ENCODE measurements around the gene RPL37. TPM values are rescaled to one million over a fixed set of nuclear protein-coding genes. Genes with fewer than 3 reads are reported as not detected.
A peak's percentile ranks its signal among the peaks of the same experiment; 100 is the strongest.

Gene RPL37
- total RNA-seq, 4 donors from 2014 or later, result 42.4 to 155 (median 92.9) TPM

DNA sequence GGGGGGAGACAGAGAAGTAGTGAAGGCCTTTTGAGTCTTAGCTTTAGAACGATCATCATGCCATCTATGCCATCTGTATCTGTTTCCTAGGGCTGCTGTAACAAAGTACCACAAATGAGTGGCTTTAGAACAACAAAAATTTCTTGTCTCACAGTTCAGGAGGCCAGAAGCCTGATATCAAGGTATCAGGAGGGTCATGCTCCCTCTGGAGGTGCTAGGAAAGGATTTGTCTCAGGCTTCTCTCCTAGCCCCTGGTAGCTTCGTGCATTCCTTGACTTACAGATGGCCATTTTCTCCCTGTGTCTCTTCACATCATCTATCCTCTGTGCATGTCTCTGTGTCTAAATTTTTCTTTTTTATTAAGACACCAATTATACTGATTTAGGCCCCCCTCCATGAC lies 11.3 kb upstream of the RPL37 start:
- Histone ChIP-seq H3K27ac (no peak overlapping the region), H3K9me3 (no peaks in the 10 kb centered on the region), H3K27me3 (no peaks in the 10 kb centered on the region), H3K4me3 (no peak overlapping the region), H3K4me1 (no peaks in the 10 kb centered on the region), H3K36me3 (no peaks in the 10 kb centered on the region)
- in situ Hi-C loops (cut with MboI; ENCODE audit: low sequenced_read_pairs in 4 of 4), result no loop called here
- no peak for DNase-seq
- intact Hi-C loops (cut with DNase I; ENCODE audit: low total_unique reads), result no loop called here
- TF ChIP-seq, protein P1, sequence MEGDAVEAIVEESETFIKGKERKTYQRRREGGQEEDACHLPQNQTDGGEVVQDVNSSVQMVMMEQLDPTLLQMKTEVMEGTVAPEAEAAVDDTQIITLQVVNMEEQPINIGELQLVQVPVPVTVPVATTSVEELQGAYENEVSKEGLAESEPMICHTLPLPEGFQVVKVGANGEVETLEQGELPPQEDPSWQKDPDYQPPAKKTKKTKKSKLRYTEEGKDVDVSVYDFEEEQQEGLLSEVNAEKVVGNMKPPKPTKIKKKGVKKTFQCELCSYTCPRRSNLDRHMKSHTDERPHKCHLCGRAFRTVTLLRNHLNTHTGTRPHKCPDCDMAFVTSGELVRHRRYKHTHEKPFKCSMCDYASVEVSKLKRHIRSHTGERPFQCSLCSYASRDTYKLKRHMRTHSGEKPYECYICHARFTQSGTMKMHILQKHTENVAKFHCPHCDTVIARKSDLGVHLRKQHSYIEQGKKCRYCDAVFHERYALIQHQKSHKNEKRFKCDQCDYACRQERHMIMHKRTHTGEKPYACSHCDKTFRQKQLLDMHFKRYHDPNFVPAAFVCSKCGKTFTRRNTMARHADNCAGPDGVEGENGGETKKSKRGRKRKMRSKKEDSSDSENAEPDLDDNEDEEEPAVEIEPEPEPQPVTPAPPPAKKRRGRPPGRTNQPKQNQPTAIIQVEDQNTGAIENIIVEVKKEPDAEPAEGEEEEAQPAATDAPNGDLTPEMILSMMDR (IDR thresholded peaks at IDR 0.05 in 4 of 5, conservative IDR thresholded peaks at IDR 0.05 in 1 of 5), result no peak
- TF ChIP-seq POLR2A (IDR thresholded peaks at IDR 0.05), result no peak
- ATAC-seq, result no peak

DNA sequence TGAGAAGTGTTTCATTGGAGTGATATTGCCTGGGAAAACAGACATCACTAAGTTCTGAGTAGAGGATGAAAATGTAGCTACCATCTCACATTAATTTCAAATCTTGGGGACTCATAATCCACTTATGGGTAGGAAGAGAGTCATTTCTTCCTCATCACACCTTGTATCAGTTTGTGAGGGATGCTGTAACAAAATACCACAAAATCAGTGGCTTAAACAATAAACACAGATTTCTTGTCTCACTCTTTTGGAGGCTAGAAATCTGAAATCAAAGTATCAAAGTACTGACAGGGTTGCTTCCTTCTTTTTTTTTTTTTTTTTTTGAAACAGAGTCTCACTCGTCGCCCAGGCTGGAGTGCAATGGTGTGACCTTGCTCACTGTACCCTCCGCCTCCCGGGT lies 9.5 kb upstream of the RPL37 start:
- no peak overlapping the region for H3K4me3 ChIP-seq
- no peak for ATAC-seq
- intact Hi-C loops (cut with DNase I; ENCODE audit: low total_unique reads) (no loop called here), in situ Hi-C loops (cut with MboI; ENCODE audit: low sequenced_read_pairs in 4 of 4) (no loop called here)
- no peak for DNase-seq
- H3K27ac ChIP-seq, result no peak overlapping the region
- H3K4me1 ChIP-seq, result no peaks in the 10 kb centered on the region
- TF ChIP-seq POLR2A (IDR thresholded peaks at IDR 0.05), result no peak
- TF ChIP-seq, protein P1 (IDR thresholded peaks at IDR 0.05 in 4 of 5, conservative IDR thresholded peaks at IDR 0.05 in 1 of 5), result no peak
- H3K9me3 ChIP-seq, result no peaks in the 10 kb centered on the region
- H3K36me3 ChIP-seq, result no peaks in the 10 kb centered on the region
- no peaks in the 10 kb centered on the region for H3K27me3 ChIP-seq

DNA sequence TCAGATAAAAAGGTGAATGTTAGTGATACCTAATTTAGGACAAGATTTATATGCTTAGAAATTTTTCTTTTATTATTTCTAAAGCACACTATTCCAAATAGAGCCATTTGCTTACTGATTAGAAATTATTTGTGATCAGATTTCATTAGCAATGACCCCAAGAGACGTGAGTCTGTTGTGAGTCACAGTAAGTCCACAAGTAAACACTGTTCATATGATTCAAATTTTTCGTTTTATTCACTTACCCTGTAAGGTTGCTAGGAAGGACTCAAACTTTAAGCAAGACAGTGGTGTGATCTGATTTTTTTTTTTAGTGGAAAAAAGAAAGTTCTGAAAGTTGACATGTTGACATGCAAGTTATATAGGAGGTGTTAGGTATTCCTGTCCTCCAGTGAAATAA lies 7.3 kb upstream of the RPL37 start:
- peak overlapping the region in 3 of 4 donors; percentile 42 to 45 (median 43) for H3K4me3 ChIP-seq
- no peaks in the 10 kb centered on the region for H3K9me3 ChIP-seq
- peak overlapping the region; percentile 38 to 77 (median 66) for H3K27ac ChIP-seq
- no peaks in the 10 kb centered on the region for H3K4me1 ChIP-seq
- intact Hi-C loops (cut with DNase I; ENCODE audit: low total_unique reads) (no loop called here), in situ Hi-C loops (cut with MboI; ENCODE audit: low sequenced_read_pairs in 4 of 4) (no loop called here)
- no peaks in the 10 kb centered on the region for H3K27me3 ChIP-seq
- TF ChIP-seq, protein P1 (IDR thresholded peaks at IDR 0.05 in 4 of 5, conservative IDR thresholded peaks at IDR 0.05 in 1 of 5), result no peak
- TF ChIP-seq POLR2A (IDR thresholded peaks at IDR 0.05), result no peak
- DNase-seq (no peak), ATAC-seq (peak in 1 of 2 donors; percentile 44)
- no peaks in the 10 kb centered on the region for H3K36me3 ChIP-seq

DNA sequence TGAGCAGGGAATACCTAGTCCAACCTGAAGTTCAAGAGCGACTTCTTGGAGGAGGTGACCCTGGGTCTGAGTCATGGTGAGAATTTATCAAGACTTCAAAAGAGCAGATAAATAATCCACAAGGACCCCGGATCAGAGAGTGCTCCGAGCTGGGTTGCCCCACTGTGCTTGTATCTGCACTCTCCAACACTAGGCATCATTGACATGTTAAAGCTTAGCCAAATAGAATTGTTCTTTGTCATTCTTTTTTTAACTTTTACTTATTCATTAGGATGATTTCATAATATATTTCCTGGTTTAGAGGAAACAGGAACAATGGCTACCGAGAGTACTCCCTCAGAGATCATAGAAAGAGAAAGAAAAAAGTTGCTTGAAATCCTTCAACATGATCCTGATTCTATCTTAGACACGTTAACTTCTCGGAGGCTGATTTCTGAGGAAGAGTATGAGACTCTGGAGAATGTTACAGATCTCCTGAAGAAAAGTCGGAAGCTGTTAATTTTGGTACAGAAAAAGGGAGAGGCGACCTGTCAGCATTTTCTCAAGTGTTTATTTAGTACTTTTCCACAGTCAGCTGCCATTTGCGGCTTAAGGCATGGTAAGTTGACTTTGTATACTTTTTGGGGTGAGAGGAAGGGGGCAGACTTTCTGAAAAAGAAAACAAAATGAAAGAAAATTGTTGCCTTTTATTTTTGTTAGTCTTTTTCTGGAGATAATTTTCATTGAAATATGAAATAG lies 6.2 kb upstream of the RPL37 start, which contains the start of gene CARD6:
Gene CARD6 (plus strand): TSS at position 300 of the 738 bp plus-strand sequence. CDS start 16 bp downstream, at position 316.
- peak within 1 kb of the TSS; percentile 34 to 45 (median 42) for H3K4me3 ChIP-seq
- TF ChIP-seq POLR2A (IDR thresholded peaks at IDR 0.05), result peak in 1 of 2 donors; percentile 13
- TF ChIP-seq, protein P1 (IDR thresholded peaks at IDR 0.05 in 4 of 5, conservative IDR thresholded peaks at IDR 0.05 in 1 of 5), result no peak
- peak within 1 kb of the TSS; percentile 63 to 77 (median 66) for H3K27ac ChIP-seq
- H3K9me3 ChIP-seq, result no peaks in the 10 kb centered on the region
- no peaks in the 10 kb centered on the region for H3K27me3 ChIP-seq
- DNase-seq, result no peak
- no peaks in the 10 kb centered on the region for H3K36me3 ChIP-seq
- intact Hi-C loops (cut with DNase I; ENCODE audit: low total_unique reads), result no loop called here
- peaks cover under 1 to 3% of the 10 kb centered on the region in 2 donors for H3K4me1 ChIP-seq
- peak in 1 of 2 donors; percentile 46 for ATAC-seq
- in situ Hi-C loops (cut with MboI; ENCODE audit: low sequenced_read_pairs in 4 of 4), result no loop called here

Measured in gastrocnemius medialis (tissue), 4 donors.